ENCODE results near the gene OSBPL5.
A peak's percentile ranks its signal among the peaks of the same experiment; 100 is the strongest.

Gene OSBPL5

GRCh38 chr11:3096909-3097530 lies 68.1 kb downstream of the OSBPL5 start:
- DNase-seq (ENCODE audit: low read depth), result no peak

GRCh38 chr11:3095712-3096361 lies 69.3 kb downstream of the OSBPL5 start:
- peak; percentile 83 for DNase-seq (ENCODE audit: low read depth)

GRCh38 chr11:3094223-3094824 lies 70.8 kb downstream of the OSBPL5 start:
- DNase-seq (ENCODE audit: low read depth), result no peak

- no peak for DNase-seq (ENCODE audit: low read depth)
Measured at GRCh38 chr11:3093281-3094191, 71.6 kb downstream of the OSBPL5 start.

GRCh38 chr11:3092603-3093141 lies 72.4 kb downstream of the OSBPL5 start:
- no peak for DNase-seq (ENCODE audit: low read depth)

- DNase-seq (ENCODE audit: low read depth), result no peak
Measured at GRCh38 chr11:3091846-3092602, 73.1 kb downstream of the OSBPL5 start.

GRCh38 chr11:3091081-3091845 lies 73.8 kb downstream of the OSBPL5 start:
- DNase-seq (ENCODE audit: low read depth), result no peak

GRCh38 chr11:3090096-3090901 lies 74.8 kb downstream of the OSBPL5 start:
- DNase-seq (ENCODE audit: low read depth), result no peak

GRCh38 chr11:3089236-3090061 lies 75.7 kb downstream of the OSBPL5 start:
- DNase-seq (ENCODE audit: low read depth), result no peak

- DNase-seq (ENCODE audit: low read depth), result no peak
Measured at GRCh38 chr11:3088806-3089205, 76.3 kb downstream of the OSBPL5 start.

GRCh38 chr11:3087821-3088800 lies 77.0 kb downstream of the OSBPL5 start:
- no peak for DNase-seq (ENCODE audit: low read depth)

GRCh38 chr11:3087373-3087772 lies 77.7 kb downstream of the OSBPL5 start:
- no peak for DNase-seq (ENCODE audit: low read depth)

- no peak for DNase-seq (ENCODE audit: low read depth)
Measured at GRCh38 chr11:3086671-3087150, 78.4 kb downstream of the OSBPL5 start.

GRCh38 chr11:3086114-3086513 lies 79.0 kb downstream of the OSBPL5 start:
- no peak for DNase-seq (ENCODE audit: low read depth)

- DNase-seq (ENCODE audit: low read depth), result no peak
Measured at GRCh38 chr11:3085052-3085451, 80.1 kb downstream of the OSBPL5 start.

- no peak for DNase-seq (ENCODE audit: low read depth)
Measured at GRCh38 chr11:3083321-3083720, 81.8 kb downstream of the OSBPL5 start.

GRCh38 chr11:3081386-3081751 lies 83.7 kb downstream of the OSBPL5 start:
- no peak for DNase-seq (ENCODE audit: low read depth)

All from stromal cell of bone marrow (primary cell).